ENCODE data around the gene SALL1.

The SALL1 gene

DNA sequence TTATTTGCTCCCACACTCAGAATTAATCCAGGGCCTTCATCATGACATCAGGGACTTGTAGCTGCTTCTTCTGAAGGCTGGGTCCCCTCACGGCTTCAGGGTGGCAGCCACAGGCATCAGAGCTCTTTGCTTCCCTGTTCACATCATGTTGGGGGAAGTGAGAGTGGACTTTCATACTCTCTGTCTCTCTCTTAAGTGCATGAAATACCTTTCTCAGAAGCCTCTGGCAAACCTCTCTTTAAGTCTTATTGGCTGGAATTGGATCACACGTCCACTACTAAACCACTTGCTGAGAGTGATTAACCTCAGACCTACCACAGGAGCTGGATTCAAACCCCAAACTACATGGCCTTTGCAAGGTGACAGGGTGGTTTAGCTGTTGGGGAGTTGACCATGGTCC lies 17.7 kb upstream of the SALL1 start:
- H3K4me2 ChIP-seq (ENCODE audit: low read depth, low read length), result no peak overlapping the region
- no peaks in the 10 kb centered on the region for H3K27me3 ChIP-seq (replicated peaks; ENCODE audit: insufficient read depth, low read length)
- H3K9me2 ChIP-seq (replicated peaks; ENCODE audit: insufficient read depth, low read length), result no peaks in the 10 kb centered on the region
- H4K20me1 ChIP-seq (ENCODE audit: insufficient read depth, low read length), result no peaks in the 10 kb centered on the region
- DNase-seq, result no peak
- no peaks in the 10 kb centered on the region for H3K9me3 ChIP-seq (replicated peaks; ENCODE audit: insufficient read depth, low read length)
- TF ChIP-seq EZH2 (optimal IDR thresholded peaks at IDR 0.05; ENCODE audit: low read depth, low read length), result no peak
- TF ChIP-seq EZH2phosphoT487 (IDR thresholded peaks at IDR 0.05; ENCODE audit: low read length), result no peak
- TF ChIP-seq, protein P1, sequence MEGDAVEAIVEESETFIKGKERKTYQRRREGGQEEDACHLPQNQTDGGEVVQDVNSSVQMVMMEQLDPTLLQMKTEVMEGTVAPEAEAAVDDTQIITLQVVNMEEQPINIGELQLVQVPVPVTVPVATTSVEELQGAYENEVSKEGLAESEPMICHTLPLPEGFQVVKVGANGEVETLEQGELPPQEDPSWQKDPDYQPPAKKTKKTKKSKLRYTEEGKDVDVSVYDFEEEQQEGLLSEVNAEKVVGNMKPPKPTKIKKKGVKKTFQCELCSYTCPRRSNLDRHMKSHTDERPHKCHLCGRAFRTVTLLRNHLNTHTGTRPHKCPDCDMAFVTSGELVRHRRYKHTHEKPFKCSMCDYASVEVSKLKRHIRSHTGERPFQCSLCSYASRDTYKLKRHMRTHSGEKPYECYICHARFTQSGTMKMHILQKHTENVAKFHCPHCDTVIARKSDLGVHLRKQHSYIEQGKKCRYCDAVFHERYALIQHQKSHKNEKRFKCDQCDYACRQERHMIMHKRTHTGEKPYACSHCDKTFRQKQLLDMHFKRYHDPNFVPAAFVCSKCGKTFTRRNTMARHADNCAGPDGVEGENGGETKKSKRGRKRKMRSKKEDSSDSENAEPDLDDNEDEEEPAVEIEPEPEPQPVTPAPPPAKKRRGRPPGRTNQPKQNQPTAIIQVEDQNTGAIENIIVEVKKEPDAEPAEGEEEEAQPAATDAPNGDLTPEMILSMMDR (IDR thresholded peaks at IDR 0.05; ENCODE audit: low read length), result no peak
- H3F3A ChIP-seq (ENCODE audit: insufficient read depth, low read length), result no peaks in the 10 kb centered on the region
- H3K36me3 ChIP-seq (replicated peaks; ENCODE audit: insufficient read depth, low read length), result no peaks in the 10 kb centered on the region
- no peak overlapping the region for H3K27ac ChIP-seq (ENCODE audit: low read length)
- no peaks in the 10 kb centered on the region for H3K79me2 ChIP-seq (ENCODE audit: low read length)
- H2AFZ ChIP-seq (ENCODE audit: low read length), result no peak overlapping the region
- no peak overlapping the region for H3K4me3 ChIP-seq (ENCODE audit: low read length)
- H3K4me1 ChIP-seq (ENCODE audit: low read length), result no peaks in the 10 kb centered on the region
- no peak overlapping the region for H3K9ac ChIP-seq (ENCODE audit: low read length)

DNA sequence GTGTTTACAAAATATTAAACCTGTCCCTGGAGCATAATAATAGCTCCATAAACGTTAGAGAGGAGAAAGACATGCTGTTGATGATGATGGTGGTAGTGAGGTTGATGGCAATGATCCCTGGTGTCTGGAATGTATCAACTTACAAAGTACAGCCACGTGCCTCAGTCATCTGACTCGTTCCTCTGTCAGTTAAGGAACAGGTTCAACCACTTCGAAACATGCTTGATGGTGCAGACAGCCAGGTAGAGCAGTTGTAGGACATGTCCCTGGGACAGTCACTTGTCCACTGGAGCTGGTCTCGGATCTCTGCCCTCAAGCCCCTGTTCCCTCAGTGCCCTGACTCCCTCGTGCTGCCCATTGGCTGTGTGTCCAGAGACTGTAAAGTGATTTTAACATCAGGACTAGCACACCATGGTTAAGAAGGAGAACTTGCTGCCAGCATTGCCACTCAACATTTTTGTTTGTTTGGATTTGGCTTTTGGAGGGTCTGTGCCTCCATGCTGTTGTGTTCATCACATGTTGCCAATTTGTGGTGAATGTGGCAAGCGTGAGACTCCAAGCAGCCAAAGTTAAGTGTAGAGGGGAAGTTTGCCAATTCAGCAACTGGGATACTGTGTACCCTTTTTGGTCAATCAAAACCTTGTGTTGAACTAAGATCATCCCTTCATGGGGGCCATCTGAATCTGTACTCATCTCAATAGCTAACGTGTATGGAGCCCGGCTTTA lies 16.3 kb upstream of the SALL1 start:
- Histone ChIP-seq H3F3A (ENCODE audit: insufficient read depth, low read length) (no peaks in the 10 kb centered on the region), H3K9me3 (replicated peaks; ENCODE audit: insufficient read depth, low read length) (no peaks in the 10 kb centered on the region), H3K36me3 (replicated peaks; ENCODE audit: insufficient read depth, low read length) (no peaks in the 10 kb centered on the region), H3K4me1 (ENCODE audit: low read length) (no peaks in the 10 kb centered on the region), H3K9ac (ENCODE audit: low read length) (no peak overlapping the region), H3K27ac (ENCODE audit: low read length) (no peak overlapping the region), H3K27me3 (replicated peaks; ENCODE audit: insufficient read depth, low read length) (no peaks in the 10 kb centered on the region), H3K4me2 (ENCODE audit: low read depth, low read length) (no peak overlapping the region), H3K9me2 (replicated peaks; ENCODE audit: insufficient read depth, low read length) (no peaks in the 10 kb centered on the region), H2AFZ (ENCODE audit: low read length) (no peak overlapping the region), H3K4me3 (ENCODE audit: low read length) (no peak overlapping the region), H3K79me2 (ENCODE audit: low read length) (no peaks in the 10 kb centered on the region), H4K20me1 (ENCODE audit: insufficient read depth, low read length) (no peaks in the 10 kb centered on the region)
- TF ChIP-seq EZH2 (optimal IDR thresholded peaks at IDR 0.05; ENCODE audit: low read depth, low read length), result no peak
- DNase-seq, result no peak

GRCh38 chr16:51166541-51166940 lies 15.5 kb upstream of the SALL1 start:
- Histone ChIP-seq H3K9me3 (replicated peaks; ENCODE audit: insufficient read depth, low read length) (no peaks in the 10 kb centered on the region), H4K20me1 (ENCODE audit: insufficient read depth, low read length) (no peaks in the 10 kb centered on the region), H3F3A (ENCODE audit: insufficient read depth, low read length) (no peaks in the 10 kb centered on the region), H3K9ac (ENCODE audit: low read length) (no peak overlapping the region), H3K9me2 (replicated peaks; ENCODE audit: insufficient read depth, low read length) (no peaks in the 10 kb centered on the region), H3K79me2 (ENCODE audit: low read length) (no peaks in the 10 kb centered on the region), H3K27me3 (replicated peaks; ENCODE audit: insufficient read depth, low read length) (no peaks in the 10 kb centered on the region), H3K4me1 (ENCODE audit: low read length) (no peaks in the 10 kb centered on the region), H2AFZ (ENCODE audit: low read length) (no peak overlapping the region), H3K36me3 (replicated peaks; ENCODE audit: insufficient read depth, low read length) (no peaks in the 10 kb centered on the region), H3K4me3 (ENCODE audit: low read length) (no peak overlapping the region), H3K4me2 (ENCODE audit: low read depth, low read length) (no peak overlapping the region), H3K27ac (ENCODE audit: low read length) (no peak overlapping the region)
- DNase-seq, result no peak
- TF ChIP-seq EZH2phosphoT487 (IDR thresholded peaks at IDR 0.05; ENCODE audit: low read length) (no peak), EZH2 (optimal IDR thresholded peaks at IDR 0.05; ENCODE audit: low read depth, low read length) (no peak)
- TF ChIP-seq, protein P1 (IDR thresholded peaks at IDR 0.05; ENCODE audit: low read length), result no peak

GRCh38 chr16:51166091-51166490 lies 15.0 kb upstream of the SALL1 start:
- H3F3A ChIP-seq (ENCODE audit: insufficient read depth, low read length), result no peaks in the 10 kb centered on the region
- H3K4me2 ChIP-seq (ENCODE audit: low read depth, low read length), result no peak overlapping the region
- no peak overlapping the region for H3K27ac ChIP-seq (ENCODE audit: low read length)
- H3K4me1 ChIP-seq (ENCODE audit: low read length), result no peaks in the 10 kb centered on the region
- no peak overlapping the region for H3K9ac ChIP-seq (ENCODE audit: low read length)
- H4K20me1 ChIP-seq (ENCODE audit: insufficient read depth, low read length), result no peaks in the 10 kb centered on the region
- no peak overlapping the region for H3K4me3 ChIP-seq (ENCODE audit: low read length)
- H3K9me2 ChIP-seq (replicated peaks; ENCODE audit: insufficient read depth, low read length), result no peaks in the 10 kb centered on the region
- no peaks in the 10 kb centered on the region for H3K9me3 ChIP-seq (replicated peaks; ENCODE audit: insufficient read depth, low read length)
- H3K27me3 ChIP-seq (replicated peaks; ENCODE audit: insufficient read depth, low read length), result no peaks in the 10 kb centered on the region
- no peak overlapping the region for H2AFZ ChIP-seq (ENCODE audit: low read length)
- TF ChIP-seq, protein P1 (IDR thresholded peaks at IDR 0.05; ENCODE audit: low read length), result no peak
- TF ChIP-seq EZH2phosphoT487 (IDR thresholded peaks at IDR 0.05; ENCODE audit: low read length), result no peak
- no peak for TF ChIP-seq EZH2 (optimal IDR thresholded peaks at IDR 0.05; ENCODE audit: low read depth, low read length)
- H3K36me3 ChIP-seq (replicated peaks; ENCODE audit: insufficient read depth, low read length), result no peaks in the 10 kb centered on the region
- no peak for DNase-seq
- no peaks in the 10 kb centered on the region for H3K79me2 ChIP-seq (ENCODE audit: low read length)

Data from MM.1S (cell line).